Amniotic epithelial cell (primary cell): Measurements from ENCODE around the gene LCA5.
A peak's percentile ranks its signal among the peaks of the same experiment; 100 is the strongest.
"Not testable (repeated sequence)": the region's sequence is repeated elsewhere in the genome, so short reads cannot be mapped to it uniquely, and the experiment has no call there.

Experiments used
- DNase-seq: peaks from one replicate; pipeline ENCODE4 v3.0.0-alpha.2; 2010; ENCODE audit warnings: low read depth

The LCA5 gene

DNA sequence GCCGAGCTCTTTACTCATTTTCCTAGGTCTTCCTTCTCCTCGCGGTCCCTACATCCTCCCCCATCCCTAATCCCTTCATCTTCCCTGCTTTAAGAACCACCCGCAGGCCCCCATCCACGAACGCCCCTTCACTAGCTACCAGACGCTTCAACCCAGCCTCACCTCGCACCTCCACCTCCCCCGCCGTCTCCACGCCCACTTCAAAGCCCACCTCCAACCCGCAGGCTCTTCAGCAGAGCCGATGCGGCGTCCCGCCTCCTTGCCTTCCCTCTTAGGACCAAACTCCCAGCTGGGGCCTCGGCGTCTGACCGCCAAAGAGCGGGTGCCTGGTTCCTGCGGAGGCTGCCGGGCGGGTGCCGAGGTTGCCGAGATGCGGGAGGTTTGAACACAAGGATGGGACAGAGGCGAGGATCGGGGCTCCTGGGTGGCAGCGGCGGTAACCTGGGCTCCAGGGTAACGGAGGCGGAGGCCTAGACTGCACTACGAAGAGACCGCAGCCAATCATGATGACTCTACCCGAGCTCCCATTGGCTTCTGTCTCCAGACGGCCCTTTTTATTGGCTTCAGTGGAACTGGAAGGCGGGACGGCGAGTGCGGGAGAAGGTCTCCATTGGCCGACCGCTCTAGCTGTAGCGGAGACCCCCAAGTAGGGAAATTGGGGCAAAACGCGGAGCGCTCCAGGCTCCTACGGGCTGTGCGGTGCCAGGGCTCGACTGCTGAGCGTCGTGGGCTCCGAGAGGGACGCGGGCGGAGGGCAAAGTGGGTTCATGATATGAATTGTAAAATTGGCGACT is at the start of gene LCA5:
Gene LCA5, minus strand, starts transcription at position 477 of the 794 bp plus-strand sequence. CDS start 18,536 bp downstream, outside the sequence.
- peak; percentile 98 for DNase-seq

DNA sequence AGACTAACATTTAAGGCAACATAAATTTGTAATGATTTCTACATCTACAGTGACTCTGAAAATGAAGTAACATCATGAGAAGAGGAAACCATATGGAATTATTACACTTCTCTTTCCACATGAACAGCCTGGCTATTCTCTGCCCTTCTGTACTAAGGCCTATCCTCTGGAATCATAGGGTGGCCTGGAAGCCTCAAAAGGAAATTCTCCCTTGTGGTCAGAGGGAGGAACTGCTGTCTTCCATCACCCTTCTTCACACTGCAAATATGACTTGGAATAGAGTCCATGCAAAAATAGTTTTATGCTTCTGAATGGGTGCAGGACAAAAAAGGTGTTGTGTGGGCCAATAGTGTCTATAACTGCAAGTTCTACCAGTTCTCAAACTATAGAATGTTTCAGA is 49.3 kb upstream of the LCA5 start:
- DNase-seq = peak; percentile 73

- no peak for DNase-seq
These were observed 47.1 kb upstream of the LCA5 start for GRCh38 chr6:79584332-79584731.

DNA sequence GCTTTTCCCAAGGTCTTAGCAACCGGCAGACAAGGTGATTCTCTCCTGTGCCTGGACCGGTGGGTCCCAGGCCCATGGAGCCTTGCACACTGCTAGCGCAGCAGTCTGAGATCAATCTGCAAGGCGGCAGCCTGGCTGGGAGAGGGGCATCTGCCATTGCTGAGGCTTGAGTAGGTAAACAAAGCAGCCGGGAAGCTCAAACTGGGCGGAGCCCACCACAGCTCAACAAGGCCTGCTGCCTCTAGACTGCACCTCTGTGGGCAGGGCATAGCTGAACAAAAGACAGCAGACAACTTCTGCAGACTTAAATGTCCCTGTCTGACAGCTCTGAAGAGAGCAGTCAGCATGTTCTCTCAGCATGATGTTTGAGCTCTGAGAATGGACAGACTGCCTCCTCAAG is 40.7 kb upstream of the LCA5 start:
- DNase-seq = not testable (repeated sequence)

- peak; percentile 73 for DNase-seq
These were observed 37.5 kb upstream of the LCA5 start for GRCh38 chr6:79574630-79575225.

- no peak for DNase-seq
These were observed 36.9 kb upstream of the LCA5 start for GRCh38 chr6:79574174-79574573.

GRCh38 chr6:79571030-79571367 is 33.8 kb upstream of the LCA5 start:
- no peak for DNase-seq

DNA sequence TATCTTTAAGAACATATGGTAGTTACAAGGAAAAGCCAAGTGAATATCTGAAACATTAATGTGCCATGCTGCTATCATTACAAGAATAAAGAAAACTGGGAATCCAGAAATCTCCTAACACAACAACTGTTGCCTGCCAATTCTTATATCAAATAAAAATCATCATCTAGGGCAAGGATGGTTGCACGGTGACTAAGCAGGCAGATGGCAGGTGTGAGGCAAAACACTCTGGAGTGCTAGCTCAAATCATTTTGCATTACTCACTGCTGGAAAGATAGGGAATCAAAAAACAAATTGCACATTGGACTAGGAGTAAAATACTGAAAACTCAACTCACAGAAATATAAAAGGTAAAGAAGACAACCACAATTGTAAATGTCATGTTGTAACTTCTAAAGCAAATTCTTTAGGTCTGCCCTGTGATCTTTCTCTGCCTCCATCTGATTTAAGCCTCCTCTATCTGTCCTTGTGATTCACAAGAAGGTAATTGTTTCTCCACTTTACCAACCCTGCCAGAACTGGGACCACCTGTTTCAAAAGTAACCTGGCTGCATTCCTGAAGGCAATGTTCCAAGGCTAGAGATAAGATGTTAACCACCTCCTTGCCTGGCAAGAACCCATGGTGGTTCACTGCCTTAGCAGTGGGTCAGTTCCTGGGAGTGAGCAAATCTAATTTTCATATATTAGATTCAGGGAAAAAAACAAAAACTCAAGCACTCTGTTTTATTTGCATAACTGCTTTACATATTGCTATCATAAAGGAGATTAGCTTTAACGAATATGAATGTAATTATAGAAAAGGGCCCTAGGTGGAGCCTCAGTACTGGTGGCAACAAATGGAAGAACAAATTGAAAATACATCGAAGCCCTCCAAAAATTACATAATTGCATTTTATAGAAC is 33.1 kb upstream of the LCA5 start:
- peak; percentile 69 for DNase-seq

DNA sequence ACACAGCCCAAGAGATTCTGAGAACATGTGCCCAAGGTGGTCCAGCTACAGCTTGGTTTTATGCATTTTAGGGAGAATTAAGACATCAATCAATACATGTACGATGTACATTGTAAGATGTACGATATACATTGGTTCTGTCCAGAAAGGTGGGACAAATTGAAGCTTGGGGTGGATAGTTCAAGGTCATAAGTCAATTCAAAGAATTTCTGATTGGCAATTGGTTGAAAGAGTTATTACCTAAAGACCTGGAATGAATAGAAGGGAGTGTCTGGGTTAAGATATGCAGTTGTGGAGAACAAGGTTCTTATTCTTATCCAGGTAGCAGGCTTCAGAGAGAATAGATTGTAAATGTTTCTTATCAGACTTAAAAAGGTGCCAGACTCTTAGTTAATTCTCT is 31.8 kb upstream of the LCA5 start:
- DNase-seq = no peak

DNA sequence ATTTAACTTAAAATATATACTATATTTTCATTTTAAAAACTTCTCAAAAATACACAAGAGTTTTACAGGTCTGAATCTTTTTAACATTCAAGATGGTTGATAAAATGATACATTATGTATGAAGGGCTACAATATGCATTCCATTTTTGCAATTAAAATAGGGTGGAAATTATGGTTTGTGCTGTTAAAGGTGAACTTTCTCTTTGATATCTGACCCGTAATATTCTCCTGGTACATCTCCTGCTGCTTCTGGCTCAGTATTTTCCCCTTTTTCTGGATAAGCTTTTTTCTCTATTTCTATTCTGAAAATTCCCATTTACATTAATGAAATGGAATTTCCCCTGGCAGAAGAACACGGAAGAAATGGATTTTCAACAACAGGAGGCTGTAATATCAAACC is 27.4 kb upstream of the LCA5 start:
- DNase-seq = no peak

GRCh38 chr6:79559706-79560105 is 22.5 kb upstream of the LCA5 start:
- no peak for DNase-seq

DNA sequence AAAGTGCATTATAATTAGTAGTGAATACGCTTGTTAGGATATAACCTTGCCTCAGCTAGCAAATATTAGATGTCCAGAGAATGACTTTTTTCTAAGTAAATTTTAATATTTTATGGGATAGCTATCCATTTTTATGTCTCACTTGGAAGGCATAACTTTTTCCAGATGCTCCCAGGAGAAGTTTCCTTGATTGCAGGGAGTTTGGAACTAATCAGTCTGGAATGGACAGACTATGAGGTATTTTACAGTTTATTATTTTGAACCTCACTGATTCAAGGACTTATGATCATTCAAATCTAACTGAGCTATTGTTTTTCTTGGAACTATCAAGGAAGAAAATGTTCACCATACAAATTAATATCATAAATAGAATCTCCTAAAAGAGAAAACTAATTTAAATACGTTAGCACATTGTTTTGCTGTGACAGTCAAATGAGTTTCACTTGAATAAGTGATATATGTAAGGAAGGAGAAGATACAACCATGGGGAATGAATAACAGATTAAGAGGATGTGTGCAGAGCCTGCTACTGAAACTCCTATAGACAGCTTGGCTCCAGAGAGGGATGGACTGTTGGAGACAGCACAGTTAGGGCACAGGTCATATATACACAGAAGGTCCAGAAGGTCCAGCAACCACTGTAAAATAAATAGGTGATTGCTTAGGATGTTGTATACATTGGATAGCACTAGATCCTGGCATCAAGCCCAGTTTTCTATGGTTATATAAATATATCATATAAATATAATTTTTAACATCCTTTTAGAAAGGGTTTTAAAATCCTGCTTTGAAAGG is 20.6 kb upstream of the LCA5 start:
- no peak for DNase-seq

DNA sequence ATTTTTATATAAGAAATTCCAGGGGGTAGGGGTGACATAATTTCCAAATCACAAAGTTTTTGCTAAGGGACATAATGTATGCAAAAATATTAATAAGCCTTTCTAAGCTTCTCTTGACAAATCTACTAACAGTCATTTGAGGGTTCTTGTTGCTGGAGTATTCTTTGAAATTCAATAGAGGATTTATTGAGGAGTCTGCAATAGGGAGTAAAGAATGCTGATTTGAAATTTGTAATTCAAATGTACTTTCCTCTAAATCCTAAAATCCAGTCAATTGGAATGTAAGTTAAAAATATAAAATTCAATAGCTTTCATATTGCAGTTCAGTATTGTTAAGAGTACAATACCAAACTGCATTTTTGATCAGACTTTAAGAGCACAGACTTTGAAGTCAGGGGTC is 17.1 kb upstream of the LCA5 start:
- no peak for DNase-seq

- no peak for DNase-seq
These were observed 14.2 kb upstream of the LCA5 start for GRCh38 chr6:79551401-79551800.

DNA sequence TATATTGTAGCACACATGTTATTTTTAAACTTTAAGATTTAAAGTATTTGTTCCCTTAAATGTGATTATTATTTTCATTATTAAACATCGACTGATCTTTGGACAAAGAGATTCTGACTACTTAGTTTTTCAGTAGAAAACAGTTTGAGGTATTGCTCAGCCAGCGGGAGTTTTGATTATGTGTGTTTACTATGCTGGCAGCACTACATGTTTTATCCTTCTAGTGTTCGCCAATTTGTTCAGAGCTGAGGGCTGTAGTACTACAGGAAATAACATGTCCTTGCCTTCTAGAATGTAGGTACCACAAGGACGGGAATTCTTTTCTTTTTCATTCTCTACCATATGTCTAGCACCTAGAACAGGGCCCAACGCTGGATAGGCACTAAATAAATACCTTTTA is 11.1 kb upstream of the LCA5 start:
- DNase-seq = no peak

DNA sequence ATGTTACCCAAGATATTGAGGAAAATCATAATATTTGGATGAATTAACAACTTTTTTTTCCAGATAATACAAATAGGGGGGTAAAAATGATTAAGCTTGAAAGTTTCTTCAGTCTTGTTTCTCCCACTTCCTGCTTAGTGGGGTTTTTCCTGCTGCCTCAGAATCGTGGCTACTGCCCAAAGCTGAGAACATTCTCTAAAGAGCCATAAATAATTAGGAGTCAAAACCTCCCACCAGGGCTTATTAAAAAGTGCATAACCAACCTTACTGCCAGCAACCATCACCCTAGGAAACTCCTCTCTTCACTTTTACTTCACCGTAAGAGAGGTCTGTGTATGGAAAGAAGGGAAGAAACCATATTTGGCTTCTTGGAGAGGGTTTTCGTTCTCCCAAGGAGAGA is 9.0 kb upstream of the LCA5 start:
- DNase-seq = peak; percentile 75

DNA sequence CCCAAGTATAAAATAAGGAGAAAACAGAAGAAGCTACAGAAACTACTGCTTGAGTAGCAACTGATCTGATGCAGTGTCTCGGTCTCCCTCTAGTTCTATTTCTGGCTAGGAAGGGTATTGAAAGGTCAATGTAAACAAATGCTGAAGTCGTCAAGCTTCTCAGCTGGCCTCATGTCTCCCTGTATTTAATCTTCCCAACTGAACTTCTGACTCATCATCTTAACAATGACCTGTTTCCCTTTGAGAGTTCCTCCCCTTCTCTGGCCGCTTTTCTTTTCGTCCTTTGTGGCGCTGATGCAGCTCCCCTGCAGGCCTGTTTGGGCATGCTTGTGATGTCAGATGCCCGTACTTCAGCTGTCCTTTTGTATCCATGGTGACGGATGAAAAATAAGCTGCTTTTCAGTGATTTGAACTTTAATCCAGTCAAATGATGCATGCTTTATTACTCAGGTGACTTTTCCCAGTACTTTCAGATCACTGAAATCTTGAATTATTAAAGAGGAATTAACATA is 7.8 kb upstream of the LCA5 start:
- peak; percentile 98 for DNase-seq

DNA sequence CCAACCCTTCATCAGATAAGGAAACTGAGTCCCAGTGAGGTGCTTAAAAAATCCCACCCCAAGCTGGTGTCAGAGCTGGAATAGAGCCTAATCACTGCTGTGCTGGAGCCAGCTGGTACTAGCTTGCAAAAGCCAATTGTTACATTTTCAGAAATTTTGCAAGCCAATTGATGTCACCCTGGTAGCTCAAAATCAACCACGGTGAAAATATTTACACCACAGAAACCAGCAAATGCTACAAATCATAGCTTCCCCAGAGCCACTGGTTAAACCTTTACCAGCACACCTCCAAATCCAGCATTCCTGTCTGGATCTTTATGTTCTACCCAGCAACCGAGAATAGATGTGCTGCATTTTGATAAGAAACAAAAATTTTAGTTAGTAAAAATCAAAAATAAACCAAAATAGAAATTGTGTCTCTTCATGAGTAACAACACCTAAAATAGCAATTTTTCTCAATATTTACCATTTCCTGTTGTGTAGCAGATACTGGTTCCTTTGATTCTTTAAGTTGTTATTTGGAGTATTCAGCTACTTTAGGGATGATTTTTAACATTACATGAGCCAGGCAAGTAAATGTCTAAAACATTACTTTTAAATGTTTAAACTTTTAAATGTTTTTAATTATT is 7.2 kb upstream of the LCA5 start:
- DNase-seq = peak; percentile 83

GRCh38 chr6:79543886-79544285 is 6.7 kb upstream of the LCA5 start:
- no peak for DNase-seq

DNA sequence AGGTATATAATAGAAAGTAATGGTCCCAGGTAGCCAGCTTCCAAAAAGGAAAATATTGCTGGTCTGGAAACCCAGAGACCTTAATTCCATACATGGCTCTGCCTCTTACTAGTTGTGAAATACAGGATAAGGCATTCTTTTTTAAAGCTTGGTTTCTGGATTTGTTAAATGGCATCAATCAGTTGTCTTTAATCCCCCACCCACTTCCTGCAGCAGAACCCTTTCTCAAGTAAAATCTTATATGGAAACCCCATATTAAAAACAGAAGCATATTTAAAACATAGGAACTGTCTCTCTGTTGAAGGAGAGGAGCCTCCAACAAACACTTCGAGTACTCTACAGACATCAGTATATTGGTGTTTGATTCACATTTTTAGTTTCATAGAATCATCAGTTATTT is 6.2 kb upstream of the LCA5 start:
- DNase-seq = peak; percentile 20
